GM12892 (cell line): ENCODE measurements around the gene C1orf185.
"Not testable (repeated sequence)": the region's sequence is repeated elsewhere in the genome, so short reads cannot be mapped to it uniquely, and the experiment has no call there.

Experiments used
- DNase-seq: peaks from one replicate; pipeline ENCODE4 v3.0.0; 2011; ENCODE audit not compliant: insufficient read length
- FAIRE-seq: peaks from 2 replicates; lab custom pipeline; 2011; peaks lifted over from hg19 to GRCh38; lab: Jason Lieb, UNC
- POLR2A ChIP-seq: IDR thresholded peaks from 2 replicates; pipeline ENCODE4 v1.6.1; 2011; ENCODE audit warnings: low read depth, low read length, control low read depth
- POLR2AphosphoS5 ChIP-seq: IDR thresholded peaks from 2 replicates; pipeline ENCODE4 v1.6.1; 2011; ENCODE audit warnings: low read depth, low read length, control low read depth
- TAF1 ChIP-seq: IDR thresholded peaks from 2 replicates; pipeline ENCODE4 v1.6.1; 2011; ENCODE audit warnings: low read depth, mild to moderate bottlenecking, control low read depth, low read length, borderline replicate concordance

The C1orf185 gene

GRCh38 chr1:51154776-51155175, 52.7 kb downstream of the C1orf185 start:
- FAIRE-seq (no peak), DNase-seq (no peak)
- TF ChIP-seq POLR2A (no peak), TAF1 (no peak), POLR2AphosphoS5 (no peak)

- no peak for FAIRE-seq
- no peak for DNase-seq
- TF ChIP-seq POLR2A, result no peak
- no peak for TF ChIP-seq TAF1
- no peak for TF ChIP-seq POLR2AphosphoS5
These were observed 54.7 kb downstream of the C1orf185 start for GRCh38 chr1:51156752-51157151.

- DNase-seq (no peak), FAIRE-seq (no peak)
- no peak for TF ChIP-seq TAF1
- no peak for TF ChIP-seq POLR2A
- no peak for TF ChIP-seq POLR2AphosphoS5
These were observed 55.4 kb downstream of the C1orf185 start for GRCh38 chr1:51157395-51157794.

- no peak for FAIRE-seq
- no peak for DNase-seq
- no peak for TF ChIP-seq POLR2A
- no peak for TF ChIP-seq POLR2AphosphoS5
- no peak for TF ChIP-seq TAF1
These were observed 56.2 kb downstream of the C1orf185 start for GRCh38 chr1:51158263-51158662.

- not testable (repeated sequence) for DNase-seq, FAIRE-seq
These were observed 60.5 kb downstream of the C1orf185 start for GRCh38 chr1:51162560-51162959.

GRCh38 chr1:51165540-51165939, 63.5 kb downstream of the C1orf185 start:
- DNase-seq (no peak), FAIRE-seq (no peak)
- TF ChIP-seq POLR2AphosphoS5 (no peak), TAF1 (no peak), POLR2A (no peak)

GRCh38 chr1:51168266-51168845, 66.3 kb downstream of the C1orf185 start:
- DNase-seq, result no peak

GRCh38 chr1:51168936-51169335, 66.9 kb downstream of the C1orf185 start:
- FAIRE-seq (no peak), DNase-seq (no peak)
- TF ChIP-seq POLR2A (no peak), TAF1 (no peak), POLR2AphosphoS5 (no peak)

More at GRCh38 chr1:51168266-51168845, 66.3 kb downstream of the C1orf185 start:
- TF ChIP-seq TAF1, result no peak
- TF ChIP-seq POLR2A, result no peak
- TF ChIP-seq POLR2AphosphoS5, result no peak
- peak; percentile 81 for FAIRE-seq

GRCh38 chr1:51170342-51170741, 68.3 kb downstream of the C1orf185 start:
- FAIRE-seq (peak; percentile 57), DNase-seq (no peak)
- TF ChIP-seq TAF1 (no peak), POLR2A (no peak), POLR2AphosphoS5 (no peak)

- FAIRE-seq (no peak), DNase-seq (no peak)
- TF ChIP-seq TAF1, result no peak
- TF ChIP-seq POLR2A, result no peak
- TF ChIP-seq POLR2AphosphoS5, result no peak
These were observed 70.8 kb downstream of the C1orf185 start for GRCh38 chr1:51172811-51173210.

- no peak for FAIRE-seq
These were observed 73.2 kb downstream of the C1orf185 start for GRCh38 chr1:51175278-51175677.

GRCh38 chr1:51177988-51178387, 76.0 kb downstream of the C1orf185 start:
- not testable (repeated sequence) for FAIRE-seq, DNase-seq

More at GRCh38 chr1:51175278-51175677, 73.2 kb downstream of the C1orf185 start:
- no peak for DNase-seq
- TF ChIP-seq TAF1 (no peak), POLR2AphosphoS5 (no peak), POLR2A (no peak)
